ENCODE data around the gene ATP7A.

Gene ATP7A

DNA sequence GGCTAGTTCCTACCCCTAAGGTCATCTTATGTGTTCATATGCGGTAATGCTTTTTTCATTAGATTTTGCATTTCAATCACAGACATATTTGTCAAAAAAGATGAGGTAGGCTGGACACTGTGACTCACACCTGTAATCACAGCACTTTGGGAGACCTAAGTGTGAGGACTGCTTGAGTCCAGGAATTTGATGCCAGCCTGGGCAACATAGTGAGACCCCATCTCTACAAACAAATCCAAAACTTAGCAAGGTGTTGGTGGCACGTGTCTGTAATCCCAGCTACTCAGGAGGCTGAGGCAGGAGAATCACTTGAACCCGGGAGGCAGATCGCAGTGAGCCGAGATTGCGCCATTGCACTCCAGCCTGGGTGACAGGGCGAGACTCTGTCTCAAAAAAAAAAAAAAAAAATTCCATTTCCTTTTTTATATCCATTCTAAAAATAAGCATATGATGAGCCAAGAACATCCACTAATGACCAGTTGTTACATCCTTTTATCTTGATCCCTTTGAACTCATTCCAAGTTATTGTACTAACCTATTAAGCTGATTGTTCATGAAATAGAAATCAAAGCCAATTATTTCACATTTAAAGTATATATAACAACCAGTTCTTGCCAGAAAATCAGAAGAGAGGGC, 35.5 kb downstream of the ATP7A start:
- no peak for DNase-seq

DNA sequence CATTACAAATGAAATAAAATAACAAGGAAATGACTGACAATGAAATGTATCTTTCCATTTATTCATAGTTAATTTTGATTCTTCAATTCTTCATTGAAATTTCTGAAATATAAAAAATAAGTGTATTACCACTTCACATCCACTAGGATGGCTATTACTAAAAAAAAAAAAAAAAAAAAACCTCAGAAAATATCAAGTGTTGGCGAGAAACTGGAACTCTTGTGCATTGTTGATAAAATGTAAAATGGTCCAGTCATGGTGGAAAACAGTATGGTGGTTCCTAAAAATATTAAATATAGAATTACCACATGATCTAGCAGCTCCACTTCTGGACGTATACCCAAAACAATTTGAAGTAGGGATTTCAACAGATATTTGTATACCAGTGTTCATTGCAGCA, 36.1 kb downstream of the ATP7A start:
- DNase-seq = no peak

- DNase-seq = no peak
Measured at GRCh38 chrX:77949840-77950239, 39.3 kb downstream of the ATP7A start.

- DNase-seq = no peak
Measured at GRCh38 chrX:77952173-77952572, 41.7 kb downstream of the ATP7A start.

- DNase-seq = no peak
Measured at GRCh38 chrX:77953302-77953701, 42.8 kb downstream of the ATP7A start.

DNA sequence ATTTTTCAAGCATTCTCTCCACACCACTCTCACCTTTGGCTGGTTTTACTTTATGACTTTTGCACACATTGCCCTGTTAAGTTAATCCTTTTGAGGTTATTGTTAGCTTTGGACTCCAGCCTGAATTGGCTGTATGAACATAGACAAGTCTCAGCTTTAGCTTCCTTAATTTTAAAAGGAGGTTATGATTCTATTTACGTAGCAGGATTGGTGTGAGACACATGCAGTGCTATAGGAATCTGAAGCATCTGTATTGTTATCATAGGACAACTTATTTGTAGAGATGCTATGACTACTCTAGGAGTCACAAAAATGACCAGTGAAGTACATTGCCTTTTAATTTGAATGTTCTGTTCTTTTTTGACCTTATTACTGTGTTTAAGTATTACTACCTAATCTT, 43.2 kb downstream of the ATP7A start:
- no peak for DNase-seq

DNA sequence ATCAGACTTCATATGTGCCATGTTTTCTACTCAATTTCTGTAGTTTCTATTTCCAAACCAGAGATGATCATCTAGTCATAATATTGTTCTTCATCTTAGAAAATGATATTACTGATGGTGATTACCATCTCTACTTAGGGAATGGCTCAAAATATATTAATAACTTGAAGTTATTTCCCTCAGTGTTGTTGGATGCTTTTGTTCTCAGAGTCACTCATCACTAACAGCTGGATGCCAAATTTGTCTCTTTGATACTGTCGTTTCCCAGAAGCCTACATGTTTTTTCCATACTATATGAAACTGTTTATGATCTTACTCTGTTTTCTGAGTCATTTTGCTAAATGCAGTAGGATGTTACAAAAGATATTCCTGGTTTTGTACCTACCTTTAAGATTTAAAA, 50.1 kb downstream of the ATP7A start:
- DNase-seq = no peak

- DNase-seq = no peak
Measured at GRCh38 chrX:77961063-77961462, 50.6 kb downstream of the ATP7A start.

DNA sequence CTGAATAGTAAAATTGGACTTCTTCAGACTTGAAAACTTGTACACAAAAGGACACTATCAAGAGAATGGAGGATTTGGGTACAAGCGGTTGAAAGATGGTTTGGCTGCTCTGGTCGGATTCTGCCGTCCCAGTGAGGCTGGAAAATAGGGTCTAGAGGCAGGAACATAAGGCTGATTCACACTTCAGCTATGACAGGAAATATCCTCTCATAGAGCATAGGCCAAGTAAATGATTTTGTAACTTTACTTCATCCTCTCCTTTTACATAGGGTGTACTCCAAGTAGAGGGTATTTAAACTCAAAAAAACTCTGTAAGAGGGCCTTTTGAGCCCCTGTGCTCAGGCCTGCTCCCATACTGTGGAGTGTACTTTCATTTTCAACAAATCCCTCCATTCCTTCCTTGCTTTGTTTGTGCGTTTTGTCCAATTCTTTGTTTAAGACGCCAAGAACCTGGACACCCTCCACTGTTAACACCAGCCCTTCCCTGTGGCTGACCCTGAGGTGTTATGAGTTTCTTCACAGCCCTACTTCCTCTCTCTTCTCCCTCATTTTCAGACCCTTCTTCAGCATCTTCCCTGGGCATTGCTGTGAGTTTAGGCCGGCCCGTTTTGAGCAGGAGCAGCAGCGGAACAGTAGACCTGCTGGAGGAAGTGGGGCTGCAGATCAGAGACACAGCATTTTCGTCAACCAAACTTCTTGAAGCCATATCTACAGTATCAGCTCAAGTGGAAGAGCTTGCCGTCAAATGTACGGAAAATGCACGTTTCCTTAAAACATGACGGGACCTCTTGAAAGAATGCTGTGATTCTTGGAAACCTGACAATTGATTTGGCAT, 51.8 kb downstream of the ATP7A start:
- DNase-seq = peak in 1 of 2 donors; percentile 19

- no peak for DNase-seq
Measured at GRCh38 chrX:77966361-77966760, 55.9 kb downstream of the ATP7A start.

- DNase-seq = no peak
Measured at GRCh38 chrX:77967631-77968030, 57.1 kb downstream of the ATP7A start.

- no peak for DNase-seq
Measured at GRCh38 chrX:77969538-77969937, 59.0 kb downstream of the ATP7A start, which contains the start of gene PGAM4. Gene PGAM4, minus strand, starts transcription at chrX:77969638. Its CDS starts 0 bp downstream, at chrX:77969638.

DNA sequence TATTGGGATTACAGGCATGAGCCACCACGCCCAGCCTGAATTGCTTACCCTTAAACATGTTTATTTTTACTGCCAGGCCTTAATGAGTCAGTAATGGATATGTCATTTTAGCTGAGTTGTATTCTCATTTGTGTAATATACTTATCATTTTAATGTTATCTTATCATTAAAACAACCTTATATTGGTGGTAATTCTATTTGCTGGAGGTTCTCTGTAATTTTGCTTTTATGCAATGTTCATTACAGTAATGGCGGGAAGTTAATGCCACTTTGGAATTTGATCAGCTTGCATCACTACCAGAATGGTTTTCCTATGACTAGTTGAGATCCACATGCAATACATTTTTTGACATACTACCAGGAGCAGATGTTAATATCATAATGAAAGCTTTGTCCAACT, 65.3 kb downstream of the ATP7A start:
- DNase-seq = no peak

DNA sequence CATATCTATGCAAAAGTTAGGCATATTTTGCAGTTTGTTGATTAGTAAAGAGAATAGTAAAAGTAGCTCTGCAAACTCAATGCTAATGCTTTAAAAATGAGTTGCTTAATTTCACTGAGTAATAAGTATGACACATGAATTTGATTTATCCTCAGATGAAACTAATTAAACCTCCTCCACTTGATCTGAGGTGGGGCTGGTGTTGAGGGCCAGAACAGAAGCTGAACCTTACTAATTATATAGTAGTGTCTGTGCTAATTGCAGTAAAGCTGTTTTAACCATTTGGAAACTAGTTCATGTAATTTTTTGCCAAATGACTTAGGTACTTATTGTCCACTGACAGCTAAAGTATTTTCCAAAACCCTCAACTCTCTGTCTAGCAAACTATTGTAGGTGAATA, 66.6 kb downstream of the ATP7A start:
- no peak for DNase-seq

GRCh38 chrX:77977518-77977917, 67.0 kb downstream of the ATP7A start:
- no peak for DNase-seq

GRCh38 chrX:77979870-77980269, 69.4 kb downstream of the ATP7A start:
- DNase-seq = no peak

- no peak for DNase-seq
Measured at GRCh38 chrX:78011846-78012245, 101.4 kb downstream of the ATP7A start.

- DNase-seq = no peak
Measured at GRCh38 chrX:78019586-78020483, 109.3 kb downstream of the ATP7A start.

DNA sequence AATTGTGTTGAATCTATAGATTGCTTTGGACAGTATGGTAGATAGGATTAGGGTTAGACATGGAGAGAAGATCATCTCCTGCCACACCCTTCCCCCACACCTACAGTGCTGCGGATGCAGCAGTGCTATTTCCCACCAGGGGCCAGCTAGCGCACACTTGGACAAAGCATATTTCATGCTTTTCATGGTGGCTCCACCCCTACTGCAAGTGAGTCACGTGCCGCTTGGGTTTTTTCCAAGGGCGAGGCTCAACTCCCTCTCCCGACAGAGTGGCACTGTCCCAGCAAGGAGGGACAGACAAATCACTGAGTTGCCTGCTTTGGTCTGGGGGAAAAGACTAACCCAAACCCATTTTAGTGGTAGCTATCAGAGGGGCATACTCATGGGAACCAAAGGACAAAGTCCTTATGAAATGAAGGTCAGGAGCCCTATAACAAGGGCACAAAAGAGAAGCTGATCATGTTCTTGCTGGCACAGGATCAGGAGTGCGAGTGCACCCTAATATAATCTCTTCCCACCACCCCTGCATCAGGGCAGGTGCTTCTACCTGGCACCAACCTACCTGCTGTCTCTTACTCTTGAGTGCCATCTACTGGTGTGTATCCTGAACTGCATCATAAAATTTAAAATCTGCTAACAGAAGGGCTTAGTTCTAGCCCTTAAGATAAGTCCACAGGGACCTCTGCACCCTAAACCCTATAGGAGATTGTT, 114.0 kb downstream of the ATP7A start:
- DNase-seq = peak in 1 of 2 donors; percentile 17

GRCh38 chrX:78027798-78028197, 117.3 kb downstream of the ATP7A start:
- DNase-seq = no peak

DNA sequence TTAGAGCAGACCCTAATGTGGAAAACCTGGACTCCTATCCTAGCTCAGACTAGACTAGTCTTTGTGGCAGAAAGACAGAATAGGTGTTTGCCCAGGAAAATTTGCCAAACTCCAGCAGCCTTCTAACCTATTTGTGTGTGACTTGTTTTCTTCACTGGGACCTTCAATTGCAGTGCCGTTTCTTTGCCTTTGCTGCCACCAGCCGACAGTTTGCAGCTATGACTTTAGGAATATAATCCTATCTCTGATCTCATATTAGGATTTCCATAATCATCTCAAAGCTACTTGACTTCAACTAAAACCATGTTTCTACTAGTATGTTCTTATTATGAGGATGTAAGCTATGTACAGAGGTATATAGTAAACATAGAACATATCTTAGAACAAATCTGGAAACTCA, 119.2 kb downstream of the ATP7A start:
- peak in 1 of 2 donors; percentile 6 for DNase-seq

DNA sequence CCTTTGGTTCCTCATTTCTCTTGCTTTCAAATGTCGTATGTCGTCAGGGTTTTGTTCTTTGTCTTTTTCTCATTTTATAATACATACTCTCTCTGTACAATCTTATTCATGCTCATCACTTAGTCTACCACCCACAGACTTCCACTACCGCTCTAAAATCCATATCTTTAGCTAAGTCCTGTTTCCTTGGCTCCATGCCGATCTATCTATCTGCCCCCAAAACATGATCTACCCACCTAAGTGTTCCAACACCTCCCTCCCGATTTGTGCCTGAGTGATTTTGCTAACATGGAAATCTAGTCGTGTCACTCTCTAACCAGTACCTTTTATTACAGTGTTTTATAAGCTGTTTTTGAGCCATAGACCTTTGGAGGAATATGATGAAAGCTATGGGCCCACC, 124.6 kb downstream of the ATP7A start:
- DNase-seq = no peak

- no peak for DNase-seq
Measured at GRCh38 chrX:78037881-78038280, 127.4 kb downstream of the ATP7A start.

Data from stimulated activated CD4-positive, alpha-beta T cell treated with anti-CD3 and anti-CD28 coated beads, Interleukin-2, amount 100 ng/mL, for 24 hours (primary cell).